Activated T-cell treated with anti-CD3 and anti-CD28 coated beads, Interleukin-2, amount 50 U/mL, for 72 hours (primary cell): ENCODE results near the gene CLIP2. TPM values are rescaled to one million over a fixed set of nuclear protein-coding genes. Genes with fewer than 3 reads are reported as not detected.
"Not testable (repeated sequence)": the region's sequence is repeated elsewhere in the genome, so short reads cannot be mapped to it uniquely, and the experiment has no call there.

Experiments used
- ATAC-seq, 2 donors: fragments of 150-1000 bp; cut with Tn5 transposase; replicated peaks in 1 of 2; 2 replicates each; pipeline ENCODE4 v1.10.0; 2021; ENCODE audit warnings: moderate library complexity in 2 of 2, mild to moderate bottlenecking in 1 of 2
- DNase-seq, 2 donors: peaks; one replicate each; pipeline ENCODE4 v3.0.0; 2021 to 2022; ENCODE audit warnings: mixed read lengths in 1 of 2
- H3K27ac Mint-ChIP-seq: one replicate; pipeline ENCODE4 v1.8.0; 2022; ENCODE audit warnings: mild to moderate bottlenecking, moderate library complexity, mixed read lengths
- H3K27me3 Mint-ChIP-seq: one replicate; pipeline ENCODE4 v1.8.0; 2022; ENCODE audit warnings: low read depth, mixed read lengths
- H3K36me3 Mint-ChIP-seq, 2 donors: one replicate each; pipeline ENCODE4 v1.8.0; 2022; ENCODE audit warnings: mixed read lengths in 2 of 2, mild to moderate bottlenecking in 1 of 2; ENCODE audit not compliant: insufficient read depth in 2 of 2
- H3K4me1 Mint-ChIP-seq: one replicate; pipeline ENCODE4 v1.8.0; 2022; ENCODE audit warnings: low read depth, mixed read lengths
- H3K4me3 Mint-ChIP-seq, 2 donors: one replicate each; pipeline ENCODE4 v1.8.0; 2022; ENCODE audit warnings: mild to moderate bottlenecking in 2 of 2, mixed read lengths in 2 of 2, moderate library complexity in 2 of 2
- H3K9me3 Mint-ChIP-seq, 2 donors: one replicate each; pipeline ENCODE4 v1.8.0; 2022; ENCODE audit warnings: mixed read lengths in 2 of 2
- total RNA-seq, 2 donors: library from RNA; stranded (reverse); gene quantifications; one replicate each; pipeline ENCODE4 v1.2.3, GENCODE V29; 2022

CLIP2 gene
- total RNA-seq, 2 donors from 2014 or later: 2.4 to 3.2 TPM

- DNase-seq (no peak), ATAC-seq (no peak)
- H3K4me3 Mint-ChIP-seq: no peak overlapping the region
- H3K36me3 Mint-ChIP-seq: peaks cover 0 to 3% of the 10 kb centered on the region in 2 donors
- peaks cover 0 to 3% of the 10 kb centered on the region in 2 donors for H3K9me3 Mint-ChIP-seq
- peaks cover 17% of the 10 kb centered on the region for H3K27me3 Mint-ChIP-seq
- peaks cover 28% of the 10 kb centered on the region for H3K4me1 Mint-ChIP-seq
- H3K27ac Mint-ChIP-seq: no peak overlapping the region
Measured at GRCh38 chr7:74309181-74309580, 20.0 kb downstream of the CLIP2 start.

- H3K4me3 Mint-ChIP-seq: peak overlapping the region in 1 of 2 donors; percentile 20
- H3K9me3 Mint-ChIP-seq: peaks cover 0 to 3% of the 10 kb centered on the region in 2 donors
- H3K27me3 Mint-ChIP-seq: peaks cover 17% of the 10 kb centered on the region
- H3K36me3 Mint-ChIP-seq: peaks cover 0 to 3% of the 10 kb centered on the region in 2 donors
- ATAC-seq (peak; percentile 59 to 70), DNase-seq (no peak)
- no peak overlapping the region for H3K27ac Mint-ChIP-seq
- H3K4me1 Mint-ChIP-seq: peaks cover 23% of the 10 kb centered on the region
Measured at GRCh38 chr7:74311305-74311744, 22.1 kb downstream of the CLIP2 start.

GRCh38 chr7:74312418-74313028, 23.3 kb downstream of the CLIP2 start:
- peak in 1 of 2 donors; percentile 5 for DNase-seq
- H3K27me3 Mint-ChIP-seq: peaks cover 6% of the 10 kb centered on the region
- H3K36me3 Mint-ChIP-seq: peaks cover 0 to 3% of the 10 kb centered on the region in 2 donors
- no peak for ATAC-seq
- no peak overlapping the region for H3K4me3 Mint-ChIP-seq
- peaks cover 11% of the 10 kb centered on the region for H3K4me1 Mint-ChIP-seq
- H3K27ac Mint-ChIP-seq: no peak overlapping the region
- peaks cover 0 to 3% of the 10 kb centered on the region in 2 donors for H3K9me3 Mint-ChIP-seq

- H3K4me1 Mint-ChIP-seq: peaks cover 15% of the 10 kb centered on the region
- ATAC-seq, H3K27me3 Mint-ChIP-seq, H3K9me3 Mint-ChIP-seq, DNase-seq, H3K4me3 Mint-ChIP-seq, H3K36me3 Mint-ChIP-seq, H3K27ac Mint-ChIP-seq: not testable (repeated sequence)
Measured at GRCh38 chr7:74315891-74316290, 26.7 kb downstream of the CLIP2 start.

GRCh38 chr7:74317146-74317782, 28.1 kb downstream of the CLIP2 start:
- Mint-ChIP-seq H3K27ac (no peak overlapping the region), H3K4me3 (no peak overlapping the region), H3K4me1 (peaks cover 7% of the 10 kb centered on the region), H3K27me3 (no peaks in the 10 kb centered on the region), H3K9me3 (no peaks in the 10 kb centered on the region), H3K36me3 (no peaks in the 10 kb centered on the region)
- DNase-seq (no peak), ATAC-seq (no peak)

GRCh38 chr7:74318043-74318442, 28.8 kb downstream of the CLIP2 start:
- no peak for ATAC-seq

GRCh38 chr7:74320645-74321221, 31.5 kb downstream of the CLIP2 start:
- H3K4me3 Mint-ChIP-seq: no peak overlapping the region
- no peaks in the 10 kb centered on the region for H3K36me3 Mint-ChIP-seq
- DNase-seq: no peak
- H3K4me1 Mint-ChIP-seq: peaks cover 7% of the 10 kb centered on the region
- no peaks in the 10 kb centered on the region for H3K27me3 Mint-ChIP-seq
- ATAC-seq: no peak
- no peak overlapping the region for H3K27ac Mint-ChIP-seq
- H3K9me3 Mint-ChIP-seq: no peaks in the 10 kb centered on the region

More at GRCh38 chr7:74318043-74318442, 28.8 kb downstream of the CLIP2 start:
- H3K27me3 Mint-ChIP-seq: no peaks in the 10 kb centered on the region
- no peak overlapping the region for H3K27ac Mint-ChIP-seq
- H3K4me3 Mint-ChIP-seq: no peak overlapping the region
- peaks cover 7% of the 10 kb centered on the region for H3K4me1 Mint-ChIP-seq
- no peaks in the 10 kb centered on the region for H3K9me3 Mint-ChIP-seq
- no peaks in the 10 kb centered on the region for H3K36me3 Mint-ChIP-seq
- no peak for DNase-seq

GRCh38 chr7:74322892-74323291, 33.7 kb downstream of the CLIP2 start:
- DNase-seq, H3K36me3 Mint-ChIP-seq, H3K4me1 Mint-ChIP-seq, H3K4me3 Mint-ChIP-seq, H3K27me3 Mint-ChIP-seq, ATAC-seq, H3K27ac Mint-ChIP-seq, H3K9me3 Mint-ChIP-seq: not testable (repeated sequence)

- no peak for ATAC-seq
- H3K4me3 Mint-ChIP-seq: no peak overlapping the region
- H3K27me3 Mint-ChIP-seq: no peaks in the 10 kb centered on the region
- H3K9me3 Mint-ChIP-seq: no peaks in the 10 kb centered on the region
- H3K4me1 Mint-ChIP-seq: peaks cover 7% of the 10 kb centered on the region
- H3K27ac Mint-ChIP-seq: no peak overlapping the region
- no peaks in the 10 kb centered on the region for H3K36me3 Mint-ChIP-seq
- no peak for DNase-seq
Measured at GRCh38 chr7:74324531-74325209, 35.5 kb downstream of the CLIP2 start.

GRCh38 chr7:74325210-74325565, 36.0 kb downstream of the CLIP2 start:
- Mint-ChIP-seq H3K27me3 (no peaks in the 10 kb centered on the region), H3K27ac (no peak overlapping the region), H3K36me3 (no peaks in the 10 kb centered on the region), H3K9me3 (no peaks in the 10 kb centered on the region), H3K4me1 (peaks cover 5% of the 10 kb centered on the region), H3K4me3 (no peak overlapping the region)
- DNase-seq (no peak), ATAC-seq (no peak)

- DNase-seq: no peak
- ATAC-seq: no peak
- Mint-ChIP-seq H3K4me1 (no peaks in the 10 kb centered on the region), H3K9me3 (no peaks in the 10 kb centered on the region), H3K36me3 (no peaks in the 10 kb centered on the region), H3K4me3 (no peak overlapping the region), H3K27me3 (no peaks in the 10 kb centered on the region), H3K27ac (no peak overlapping the region)
Measured at GRCh38 chr7:74329225-74329624, 40.0 kb downstream of the CLIP2 start.

GRCh38 chr7:74332373-74333176, 43.4 kb downstream of the CLIP2 start:
- DNase-seq: no peak
- Mint-ChIP-seq H3K9me3 (no peaks in the 10 kb centered on the region), H3K4me1 (no peaks in the 10 kb centered on the region), H3K4me3 (no peak overlapping the region), H3K27me3 (no peaks in the 10 kb centered on the region), H3K27ac (no peak overlapping the region), H3K36me3 (no peaks in the 10 kb centered on the region)
- no peak for ATAC-seq

GRCh38 chr7:74334030-74334429, 44.8 kb downstream of the CLIP2 start:
- H3K4me1 Mint-ChIP-seq: no peaks in the 10 kb centered on the region
- no peaks in the 10 kb centered on the region for H3K9me3 Mint-ChIP-seq
- no peaks in the 10 kb centered on the region for H3K36me3 Mint-ChIP-seq
- no peak overlapping the region for H3K27ac Mint-ChIP-seq
- H3K4me3 Mint-ChIP-seq: no peak overlapping the region
- DNase-seq (no peak), ATAC-seq (no peak)
- no peaks in the 10 kb centered on the region for H3K27me3 Mint-ChIP-seq
